Occipital lobe (tissue), 1 donor: ENCODE measurements around the gene LNX1. TPM values are rescaled to one million over a fixed set of nuclear protein-coding genes. Genes with fewer than 3 reads are reported as not detected.

ENCODE experiments used
- total RNA-seq: library from RNA; depleted of rRNA; stranded (reverse); fragments of >200 nt; gene quantifications from one replicate; pipeline ENCODE4 v1.2.3, GENCODE V29; 2014

Gene LNX1
- total RNA-seq, 1 donor from 2014 or later = 52.9 TPM

Other genes with a start within 250 kb of the LNX1 start
- gene SCFD2, start 225.4 kb downstream of the LNX1 start, total RNA-seq = 25.6 TPM
- 115 TPM for gene FIP1L1, start 213.8 kb downstream of the LNX1 start, total RNA-seq